Right ventricle myocardium inferior (tissue), 1 donor: Measurements from ENCODE around the gene BACH2. TPM values are rescaled to one million over a fixed set of nuclear protein-coding genes. Genes with fewer than 3 reads are reported as not detected.
"Not testable (repeated sequence)": the region's sequence is repeated elsewhere in the genome, so short reads cannot be mapped to it uniquely, and the experiment has no call there.

Experiments
- ATAC-seq: fragments of 200-7000 bp; cut with Tn5 transposase; one replicate; pipeline ENCODE4 v1.9.1; 2020; ENCODE audit warnings: mild to moderate bottlenecking, moderate library complexity
- DNase-seq: peaks from one replicate; pipeline ENCODE4 v3.0.0; 2021; ENCODE audit errors: missing footprints
- intact Hi-C: fragments of 100-400 bp; cut with DNase I; formaldehyde crosslinking; loops from one replicate; pipeline ENCODE4 v1.11.0; 2022
- total RNA-seq: library from RNA; stranded (reverse); fragmentation: NEBNext Ultra II Directional; extraction: Animal tissue kit (Norgen Biotek cat#: 25700); gene quantifications from one replicate; pipeline ENCODE4 v1.2.1, GENCODE V29; 2021
- donor health status: DM: no; HTN: yes; CAD: no; lungs with severe emphysema.

The BACH2 gene
- total RNA-seq, 1 donor from 2014 or later: 2.2 TPM

DNA sequence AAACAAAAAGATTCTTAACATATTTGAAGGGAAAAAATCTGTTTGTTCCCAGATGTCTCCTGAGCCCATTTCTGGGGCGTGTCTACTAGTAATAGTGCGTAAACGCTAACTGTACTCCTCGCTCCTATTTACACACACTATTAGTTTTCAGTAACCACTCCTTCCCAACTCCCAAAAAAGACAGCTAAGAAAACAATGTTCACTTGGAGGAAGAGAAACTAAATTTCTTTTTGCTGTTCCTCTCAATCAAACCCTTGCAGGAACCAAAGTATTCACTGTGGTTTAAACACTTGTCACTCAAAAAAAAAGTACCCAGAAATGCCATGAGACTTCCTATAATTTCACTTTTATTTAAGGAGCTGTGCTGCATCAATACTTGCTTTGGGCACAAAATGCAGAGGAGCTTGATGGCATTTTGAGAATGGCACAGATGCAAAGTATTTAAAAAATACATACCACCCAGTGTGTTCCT lies 118.2 kb downstream of the BACH2 start:
- no peak for DNase-seq
- no peak for ATAC-seq
- intact Hi-C loops: loop anchor here (5.0 to 10.0 kb wide), 2 partner anchors 39 to 204 kb away; no protein-coding TSS in a partner anchor

DNA sequence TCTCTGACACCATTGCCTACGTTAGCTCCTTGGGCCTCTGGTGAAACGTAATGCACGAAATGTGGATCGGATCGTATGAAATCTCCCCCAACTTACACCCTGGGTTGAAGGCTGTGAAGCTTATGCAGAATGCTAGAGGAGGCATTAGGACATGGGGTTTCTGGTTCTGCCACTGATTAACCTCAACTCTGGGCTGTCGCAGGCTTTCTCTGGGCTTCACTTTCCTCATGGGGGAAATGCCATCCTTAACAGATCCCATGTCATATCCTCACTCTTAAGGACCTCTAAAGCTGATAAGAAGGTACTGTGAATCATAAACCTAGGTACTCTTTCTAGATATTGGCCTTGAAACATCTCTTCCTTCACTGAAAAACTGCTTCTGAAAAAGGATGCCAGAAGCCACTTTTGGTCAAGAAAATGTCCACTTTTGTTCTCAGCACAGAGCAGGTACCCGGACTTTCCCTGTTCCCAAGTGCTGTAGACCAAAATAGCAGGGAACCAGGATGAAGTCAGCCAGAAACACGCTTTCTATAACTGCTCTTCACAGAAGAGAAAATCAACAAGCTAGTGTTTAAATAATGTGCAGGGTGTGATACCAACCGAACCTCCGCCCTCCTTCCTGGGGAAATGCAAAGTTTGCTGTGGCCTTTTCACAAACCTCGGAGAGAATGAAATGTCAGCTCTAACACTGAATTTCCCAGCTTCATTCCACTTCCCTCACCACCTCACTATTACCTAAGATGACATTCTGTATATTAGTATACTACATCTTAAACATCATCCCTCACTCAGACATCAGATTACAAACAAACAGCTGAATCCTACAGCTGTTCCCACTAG lies 118.9 kb downstream of the BACH2 start:
- DNase-seq (no peak), ATAC-seq (no peak)
- intact Hi-C loops: loop anchor here (5.0 to 10.0 kb wide), 2 partner anchors 40 to 203 kb away; no protein-coding TSS in a partner anchor

DNA sequence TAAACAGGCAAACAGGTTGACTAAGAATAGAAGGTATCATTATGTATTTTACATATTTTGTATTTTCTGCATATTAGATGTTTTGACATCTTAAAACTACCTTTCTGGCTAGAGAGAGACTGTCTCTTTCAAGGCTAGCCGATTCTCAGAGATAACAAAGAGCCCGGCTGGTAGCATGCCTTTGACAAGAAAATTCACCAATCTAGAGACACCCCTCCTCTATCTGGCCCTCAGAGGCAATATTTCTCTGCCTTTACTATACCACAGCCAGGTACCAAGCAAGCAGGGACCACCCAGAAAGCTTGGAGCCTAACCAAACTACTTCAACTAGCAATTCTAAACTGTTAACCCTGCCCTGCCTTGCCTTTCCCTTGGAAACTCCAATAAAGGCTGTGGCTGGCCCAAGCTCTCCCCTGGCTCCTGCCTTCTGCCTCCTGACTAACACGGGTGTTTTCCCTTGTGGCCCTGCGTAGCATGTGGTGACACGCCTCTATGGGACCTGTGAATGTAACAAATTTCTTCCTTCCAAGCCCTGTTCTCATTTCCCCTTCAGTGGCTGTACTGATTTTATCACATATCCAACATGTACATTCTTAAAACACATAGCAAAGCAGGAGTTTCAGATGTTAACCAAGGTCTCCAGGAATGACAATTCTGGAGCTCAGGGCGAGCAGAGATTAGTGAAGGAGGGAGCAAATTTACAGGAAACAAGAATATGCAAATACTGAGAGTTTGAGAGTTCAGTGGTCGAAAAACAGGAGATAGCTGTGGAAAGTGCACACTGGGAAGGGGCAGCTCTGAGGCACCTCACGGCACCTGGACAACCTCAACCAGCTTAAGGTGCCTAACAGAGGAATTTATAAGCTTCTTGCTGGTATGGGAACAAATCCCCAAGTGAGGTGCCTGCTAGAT lies 120.8 kb downstream of the BACH2 start:
- intact Hi-C loops: loop anchor here (5.0 to 10.0 kb wide), 2 partner anchors 41 to 201 kb away; no protein-coding TSS in a partner anchor
- DNase-seq (no peak), ATAC-seq (no peak)

DNA sequence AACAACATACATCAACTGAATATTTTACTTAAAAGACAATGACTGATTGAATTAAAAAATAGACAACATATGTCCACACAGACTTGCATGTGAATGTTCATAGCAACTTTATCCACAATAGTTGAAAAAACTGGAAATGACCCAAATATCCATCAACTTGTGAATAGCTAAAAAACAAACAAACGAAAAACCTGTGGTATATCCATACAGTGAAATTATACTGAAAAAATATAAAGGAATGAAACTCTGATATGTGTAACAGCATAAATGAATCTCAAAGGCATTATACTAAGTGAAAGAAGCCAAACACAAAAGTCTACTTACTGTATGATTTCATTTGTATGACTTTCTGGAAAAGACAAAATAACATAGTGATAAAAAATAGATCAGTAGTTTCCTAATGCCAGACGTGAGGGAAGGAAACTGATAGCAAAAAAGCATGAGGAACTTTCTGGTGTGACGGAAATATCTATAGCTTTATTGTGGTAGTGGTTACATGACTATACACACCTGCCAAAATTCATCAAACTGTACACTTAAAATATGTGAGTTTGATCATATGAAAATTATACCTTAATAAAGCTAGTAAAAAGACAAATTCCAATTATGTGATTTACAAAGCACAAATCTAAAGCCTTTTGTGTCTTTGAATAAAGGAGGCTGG lies 123.2 kb downstream of the BACH2 start:
- ATAC-seq (no peak), DNase-seq (no peak)
- intact Hi-C loops: loop anchor here (10.0 kb wide), 1 partner anchor 199 kb away; no protein-coding TSS in a partner anchor

DNA sequence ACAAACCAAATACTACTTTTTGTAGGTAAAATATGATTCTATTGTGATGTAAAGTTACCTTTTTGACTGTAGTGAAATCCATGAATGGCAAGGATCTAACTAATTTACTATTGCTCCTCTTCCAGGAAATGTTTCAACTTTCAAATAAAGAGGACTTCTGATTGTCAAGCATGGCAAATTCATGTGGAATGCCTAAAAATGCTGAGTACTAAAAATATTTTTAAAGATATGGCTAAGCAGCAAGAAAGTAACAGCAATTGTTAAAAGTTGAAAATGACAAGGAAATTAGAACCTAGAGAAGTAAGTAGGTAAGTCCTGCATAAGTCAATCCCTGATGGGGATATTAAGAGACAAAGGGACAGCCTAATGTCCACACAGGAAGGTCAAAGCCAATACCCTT lies 126.0 kb downstream of the BACH2 start:
- intact Hi-C loops: loop anchor here (10.0 kb wide), 1 partner anchor 196 kb away; no protein-coding TSS in a partner anchor
- no peak for DNase-seq

DNA sequence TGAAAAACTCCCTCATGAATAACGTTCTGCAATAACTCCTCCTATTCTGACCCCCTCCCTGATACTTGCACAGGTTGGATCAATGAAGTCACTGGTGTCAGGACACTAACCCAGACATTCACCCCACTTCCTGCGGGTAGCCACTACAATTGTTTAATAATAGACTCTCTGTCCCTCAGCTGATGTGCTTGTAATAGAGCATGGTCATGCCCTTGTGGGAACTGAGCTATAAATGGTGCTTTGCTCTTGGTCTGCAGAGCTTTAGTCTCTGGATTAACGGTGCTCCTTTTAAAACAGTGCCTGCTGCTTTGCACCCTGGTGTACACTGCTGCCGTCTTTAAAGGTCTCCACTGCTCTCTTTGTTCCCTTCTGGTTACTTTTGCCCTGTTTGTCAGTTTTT lies 127.3 kb downstream of the BACH2 start:
- DNase-seq: no peak
- intact Hi-C loops: no loop called here
- ATAC-seq: peak; percentile 95

More for the DNA sequence above, 126.0 kb downstream of the BACH2 start:
- no peak for ATAC-seq

DNA sequence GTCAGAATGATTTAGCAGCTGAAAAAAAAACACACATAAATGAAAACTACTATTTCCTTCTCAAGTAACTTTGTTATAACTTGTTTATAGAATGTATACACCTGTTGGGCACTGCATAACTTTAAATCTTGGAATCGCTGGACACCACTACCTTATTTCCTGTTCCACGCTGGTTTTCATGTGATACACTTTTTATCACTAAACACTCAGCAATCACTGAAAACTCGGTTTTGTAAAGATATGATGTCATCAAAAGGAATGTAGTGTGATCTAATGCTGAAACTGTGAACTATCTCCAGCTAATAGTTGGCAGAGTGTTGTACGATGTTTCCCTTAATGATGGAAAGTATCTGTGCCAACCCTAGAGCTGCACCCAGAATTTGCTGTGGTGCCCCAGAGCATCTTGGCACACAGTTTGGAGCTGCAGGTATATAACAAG lies 127.9 kb downstream of the BACH2 start:
- intact Hi-C loops: no loop called here
- DNase-seq (no peak), ATAC-seq (no peak)

DNA sequence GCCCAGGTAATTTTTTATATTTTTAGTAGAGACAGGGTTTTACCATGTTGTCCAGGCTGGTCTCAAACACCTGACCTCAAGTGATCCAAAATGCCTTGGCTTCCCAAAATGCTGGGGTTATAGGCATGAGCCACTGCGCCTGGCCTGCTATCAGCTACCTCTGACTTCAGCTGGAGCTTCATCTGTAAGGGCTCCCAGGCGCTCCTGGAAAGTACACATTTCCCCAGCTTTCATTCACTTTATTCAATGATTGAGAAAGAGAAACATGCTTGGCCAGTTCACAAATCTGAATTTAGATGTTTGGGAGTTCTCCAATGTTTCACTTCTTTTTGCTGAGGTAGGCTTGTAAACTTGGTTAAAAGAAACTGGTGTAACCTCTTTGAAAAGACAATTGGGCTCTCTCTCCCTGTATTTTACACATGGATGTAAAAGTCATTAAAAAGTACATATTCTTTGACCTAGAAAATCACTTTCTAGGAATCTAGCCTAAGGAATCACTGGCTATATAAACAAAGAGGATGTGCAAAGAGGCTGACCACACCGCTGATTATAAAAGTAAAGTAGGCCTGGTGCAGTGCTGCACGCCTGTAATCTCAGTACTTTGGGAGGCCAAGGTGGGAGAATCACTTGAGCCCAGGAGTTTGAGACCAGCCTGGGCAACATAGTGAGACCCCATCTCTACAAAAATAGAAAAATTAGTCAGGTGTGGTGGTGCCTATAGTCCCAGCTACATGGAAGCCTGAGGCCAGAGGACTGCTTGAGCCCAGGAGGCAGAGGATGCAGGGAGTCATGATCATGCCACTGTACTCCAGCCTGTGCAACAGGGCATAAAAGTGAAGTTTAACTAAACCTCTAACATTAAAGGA lies 128.9 kb downstream of the BACH2 start:
- intact Hi-C loops: no loop called here
- DNase-seq (no peak), ATAC-seq (no peak)

DNA sequence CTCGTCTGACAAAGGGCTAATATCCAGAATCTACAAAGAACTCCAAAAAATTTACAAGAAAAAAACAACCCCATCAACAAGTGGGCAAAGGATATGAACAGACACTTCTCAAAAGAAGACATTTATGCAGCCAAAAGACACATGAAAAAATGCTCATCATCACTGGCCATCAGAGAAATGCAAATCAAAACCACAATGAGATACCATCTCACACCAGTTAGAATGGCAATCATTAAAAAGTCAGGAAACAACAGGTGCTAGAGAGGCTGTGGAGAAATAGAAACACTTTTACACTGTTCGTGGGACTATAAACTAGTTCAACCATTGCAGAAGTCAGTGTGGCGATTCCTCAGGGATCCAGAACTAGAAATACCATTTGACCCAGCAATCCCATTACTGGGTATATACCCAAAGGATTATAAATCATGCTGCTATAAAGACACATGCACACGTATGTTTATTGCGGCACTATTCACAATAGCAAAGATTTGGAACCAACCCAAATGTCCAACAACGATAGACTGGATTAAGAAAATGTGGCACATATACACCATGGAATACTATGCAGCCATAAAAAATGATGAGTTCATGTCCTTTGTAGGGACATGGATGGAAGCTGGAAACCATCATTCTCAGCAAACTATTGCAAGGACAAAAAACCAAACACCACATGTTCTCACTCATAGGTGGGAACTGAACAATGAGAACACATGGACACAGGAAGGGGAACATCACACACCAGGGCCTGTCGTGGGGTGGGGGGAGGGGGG lies 130.3 kb downstream of the BACH2 start:
- intact Hi-C loops, ATAC-seq, DNase-seq: not testable (repeated sequence)

DNA sequence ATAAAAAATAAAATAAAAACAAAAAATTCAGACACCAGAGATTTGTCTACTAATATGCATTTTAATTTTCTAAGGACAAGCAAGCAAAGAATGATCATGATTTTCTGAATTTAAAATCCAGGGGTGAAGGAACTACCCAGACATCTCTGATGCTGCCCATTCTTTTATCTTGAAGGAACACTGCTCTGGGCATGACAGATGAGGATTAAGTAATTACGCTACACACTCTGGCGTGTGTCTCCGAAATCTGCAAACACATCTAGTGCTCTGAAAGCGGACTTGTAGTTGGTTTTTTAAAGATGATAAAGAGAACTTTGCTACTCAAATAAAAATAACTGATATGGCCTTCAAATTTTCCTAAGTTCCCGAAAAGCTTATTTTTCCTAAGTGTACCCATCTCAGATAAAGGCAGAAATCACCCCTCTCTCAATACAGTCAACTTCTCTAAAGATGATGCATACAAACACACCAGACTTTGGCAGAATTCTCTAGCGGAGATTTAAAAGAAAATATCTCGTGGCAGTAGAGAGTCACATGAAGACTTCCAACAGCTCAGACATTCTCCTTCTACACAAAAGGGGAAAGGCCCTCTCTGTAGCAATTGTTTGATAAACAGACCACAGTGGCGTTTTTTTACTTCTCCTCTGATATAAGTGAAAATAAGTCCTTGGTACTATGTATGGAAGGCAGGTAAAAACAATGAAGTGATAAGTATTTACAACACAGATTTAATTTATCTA lies 133.8 kb downstream of the BACH2 start:
- intact Hi-C loops: no loop called here
- ATAC-seq (no peak), DNase-seq (no peak)

DNA sequence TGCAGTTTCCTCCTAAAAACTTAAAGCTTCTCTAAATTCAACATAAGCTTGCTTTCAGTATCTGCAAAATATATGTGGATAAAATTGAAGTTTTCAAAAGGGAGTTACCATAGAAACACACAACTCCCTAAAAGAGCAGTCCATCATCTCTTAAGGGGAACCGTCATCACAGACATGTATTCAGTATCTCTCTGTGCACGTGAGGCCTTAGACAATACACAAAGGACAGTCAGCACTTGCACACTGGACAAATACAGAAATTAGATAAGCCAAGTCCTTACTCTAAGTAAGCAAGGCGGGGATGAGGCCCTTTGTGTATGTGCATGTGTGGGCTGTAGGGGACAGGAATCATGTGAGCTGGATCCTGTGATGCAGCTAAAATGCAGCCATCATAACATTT lies 136.6 kb downstream of the BACH2 start:
- intact Hi-C loops: no loop called here
- ATAC-seq: no peak
- no peak for DNase-seq

DNA sequence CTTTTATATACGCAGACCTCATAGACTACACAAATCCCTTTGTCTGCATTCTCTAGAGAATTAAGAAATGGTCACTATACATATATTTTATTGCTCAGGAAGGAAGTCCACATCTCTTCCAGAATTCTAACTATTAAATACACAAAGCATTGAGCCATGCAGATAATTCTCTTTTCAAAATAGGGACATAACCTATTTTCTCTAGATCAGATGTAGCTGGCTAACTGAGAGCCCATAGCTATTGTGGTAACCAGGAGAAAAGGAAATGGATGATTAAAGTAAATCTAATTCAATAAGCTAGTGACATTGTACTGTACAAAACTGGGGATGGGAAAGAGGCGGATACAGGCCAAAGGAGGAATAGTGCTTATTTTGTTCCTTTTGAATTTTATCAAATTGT lies 137.2 kb downstream of the BACH2 start:
- intact Hi-C loops: no loop called here
- DNase-seq (no peak), ATAC-seq (no peak)

DNA sequence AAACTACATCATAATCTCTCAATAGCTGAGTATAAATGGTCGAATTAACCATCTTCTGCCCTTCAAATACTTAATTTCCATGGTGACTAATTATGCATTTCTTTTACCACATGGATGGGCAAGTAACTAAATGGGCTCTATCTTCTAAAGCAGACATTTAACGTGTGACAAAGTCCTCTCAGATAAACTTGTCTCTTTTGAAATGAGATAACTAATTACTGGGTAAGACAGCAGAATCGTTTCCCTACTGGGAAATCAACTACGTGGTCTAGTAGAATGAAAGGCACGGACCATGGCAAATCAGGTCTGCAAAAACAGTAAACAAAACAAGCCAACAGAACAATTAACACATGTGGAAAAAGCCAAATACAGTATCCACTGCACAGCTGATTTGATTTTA lies 137.7 kb downstream of the BACH2 start:
- DNase-seq (no peak), ATAC-seq (no peak)
- intact Hi-C loops: no loop called here

DNA sequence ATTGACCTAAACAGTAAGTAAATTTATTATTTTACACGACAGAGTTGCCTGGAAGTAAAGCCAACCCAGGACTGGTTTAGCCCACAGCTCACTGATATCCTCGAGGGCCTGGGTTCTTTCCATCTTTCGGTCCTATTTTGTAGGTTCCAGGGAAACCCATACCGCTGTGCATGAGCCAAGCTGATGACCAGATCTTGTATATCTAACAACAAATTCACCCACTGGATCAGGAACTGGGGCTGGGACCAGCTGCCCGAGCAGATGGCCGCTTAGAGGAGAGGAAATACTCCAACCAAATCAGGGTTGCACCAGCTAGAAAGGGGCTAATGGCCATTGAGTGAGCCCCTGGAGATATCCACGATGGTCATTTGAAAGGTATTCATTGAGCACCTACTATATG lies 139.2 kb downstream of the BACH2 start:
- DNase-seq (no peak), ATAC-seq (no peak)
- intact Hi-C loops: no loop called here

DNA sequence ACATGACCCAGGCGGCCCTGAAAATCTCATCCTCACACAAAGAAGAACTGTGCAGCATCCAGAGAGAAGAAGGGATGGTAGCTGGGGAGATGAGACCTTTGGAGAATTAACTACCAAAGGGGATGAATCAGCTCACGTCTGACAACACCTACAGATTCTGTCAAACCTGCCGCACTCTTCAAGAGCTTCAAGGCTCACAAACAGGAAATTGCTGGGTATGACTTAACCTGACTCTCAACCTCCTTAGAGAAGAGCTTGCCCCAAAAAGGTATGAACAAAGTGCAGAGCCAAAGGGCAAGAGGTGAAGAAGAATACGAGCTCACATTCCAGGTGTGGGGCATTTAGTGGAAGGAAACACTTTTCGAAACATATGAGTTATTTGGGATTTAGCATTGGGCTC lies 139.8 kb downstream of the BACH2 start:
- DNase-seq: no peak
- intact Hi-C loops: no loop called here
- ATAC-seq: no peak

DNA sequence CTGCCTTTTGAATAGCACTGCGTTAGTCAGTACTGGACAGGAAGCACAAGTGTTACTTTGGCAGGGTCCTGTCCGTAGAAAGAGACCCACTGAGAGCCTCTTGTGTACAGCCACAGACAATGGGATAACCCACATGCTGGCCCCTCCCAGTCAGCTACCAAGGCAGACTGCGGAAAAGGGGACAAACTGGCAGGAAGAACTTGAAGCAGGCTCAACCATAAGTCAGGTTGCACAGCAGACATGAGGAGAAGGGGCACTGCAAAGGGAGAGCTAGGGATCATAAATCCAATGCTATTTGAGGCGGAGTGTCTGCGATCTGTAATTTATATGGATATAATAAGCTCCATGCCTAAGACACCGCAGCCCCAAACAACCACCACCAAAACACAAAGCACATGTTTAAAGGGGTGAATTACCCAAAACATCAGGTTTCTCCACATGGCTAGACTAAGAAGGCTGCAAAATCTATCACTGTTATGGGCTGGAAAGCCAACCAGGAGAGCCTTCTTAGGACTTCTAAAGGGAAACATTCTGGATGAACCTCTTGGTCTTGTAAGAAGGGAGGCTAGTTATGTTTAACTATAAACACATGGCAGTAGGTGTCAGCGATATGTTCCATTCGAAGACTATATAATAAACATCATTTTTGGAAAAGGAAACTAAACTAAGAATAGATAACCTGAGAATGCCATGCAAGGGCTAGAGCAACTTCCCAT lies 141.7 kb downstream of the BACH2 start:
- intact Hi-C loops: no loop called here
- DNase-seq: no peak
- no peak for ATAC-seq
